ENCODE results near the gene CLEC16A. TPM values are rescaled to one million over a fixed set of nuclear protein-coding genes. Genes with fewer than 3 reads are reported as not detected.
A peak's percentile ranks its signal among the peaks of the same experiment; 100 is the strongest.

Gene CLEC16A
- total RNA-seq, 1 donor from 2014 or later: 57.6 TPM

DNA sequence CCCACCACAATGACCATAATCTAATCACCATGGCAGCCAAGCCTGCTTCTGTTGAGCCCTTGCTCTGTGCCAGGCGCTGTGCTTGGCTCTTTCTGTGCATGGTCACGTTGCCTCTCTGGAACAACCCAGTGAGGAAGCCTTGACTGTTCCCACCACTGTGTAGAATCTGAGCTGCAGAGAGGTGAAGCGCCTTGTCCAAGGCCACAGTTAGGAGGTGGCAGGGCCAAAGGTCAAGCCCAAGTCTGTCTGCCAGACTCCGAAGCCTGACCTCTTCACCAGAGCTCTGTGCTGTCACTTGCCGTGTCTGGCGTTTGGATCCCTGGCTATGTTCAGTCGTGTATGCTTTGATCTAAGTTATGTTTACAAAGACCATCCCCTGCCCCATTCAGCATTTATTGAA is 10.5 kb downstream of the CLEC16A start:
- H3K27ac Mint-ChIP-seq: peak overlapping the region; percentile 56
- no peak for TF ChIP-seq CTCF (IDR thresholded peaks at IDR 0.05)
- peaks cover 71% of the 10 kb centered on the region for H3K4me1 Mint-ChIP-seq
- H3K9me3 Mint-ChIP-seq: no peaks in the 10 kb centered on the region
- POLR2A ChIA-PET: interaction anchor here (0.5 to 1.9 kb wide), 4 partner anchors 10 to 690 kb away, joined by 3 to 10 read pairs (median 4); partner anchors contain the start of genes CLEC16A and SOCS1
- H3K27me3 Mint-ChIP-seq: no peaks in the 10 kb centered on the region
- H3K4me3 Mint-ChIP-seq: peak overlapping the region; percentile 61
- peaks cover 23% of the 10 kb centered on the region for H3K36me3 Mint-ChIP-seq (ENCODE audit: low read depth)
- CTCF ChIA-PET: interaction anchor here (0.8 to 4.3 kb wide), 10 partner anchors 8 to 577 kb away, joined by 3 to 32 read pairs (median 5); no protein-coding TSS in a partner anchor
- DNase-seq (no peak), ATAC-seq (ENCODE audit: low read depth) (no peak)
- intact Hi-C loops (cut with micrococcal nuclease): loop anchor here (1.0 to 2.0 kb wide), 7 partner anchors 9 to 760 kb away; no protein-coding TSS in a partner anchor

DNA sequence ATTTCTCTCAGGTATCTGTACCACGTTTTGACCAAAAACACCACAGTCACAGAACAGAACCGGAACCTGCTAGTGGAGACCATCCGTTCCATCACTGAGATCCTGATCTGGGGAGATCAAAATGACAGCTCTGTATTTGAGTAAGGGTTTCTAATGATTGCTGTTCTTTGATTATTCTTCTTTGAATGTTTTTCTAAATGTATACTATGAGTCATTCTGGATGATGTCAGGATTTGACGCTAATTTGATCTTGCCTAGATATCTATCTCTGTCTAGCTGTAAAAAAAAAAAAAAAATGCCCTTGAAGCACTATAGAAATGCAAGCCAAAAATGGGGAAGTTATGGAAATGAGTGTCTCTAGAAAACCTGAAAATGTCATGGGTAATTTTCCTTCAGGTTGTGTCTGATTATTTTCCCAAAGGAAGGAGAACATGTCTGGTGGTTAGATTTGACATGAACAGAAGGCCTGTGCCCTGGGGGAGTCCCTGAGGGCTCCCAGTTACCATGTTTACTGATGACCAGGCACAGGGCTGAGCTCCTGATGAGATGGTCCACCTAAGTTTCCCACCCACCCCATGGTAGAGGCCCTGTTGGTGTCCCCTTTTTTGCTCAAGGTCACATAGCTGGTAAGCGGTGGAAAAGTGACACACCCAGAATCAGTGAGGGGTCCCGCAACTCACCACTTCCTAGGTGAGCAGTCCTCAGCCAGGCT is 13.6 kb downstream of the CLEC16A start:
- H3K4me3 Mint-ChIP-seq: peak overlapping the region; percentile 42
- intact Hi-C loops (cut with micrococcal nuclease): no loop called here
- H3K4me1 Mint-ChIP-seq: peaks cover 67% of the 10 kb centered on the region
- H3K36me3 Mint-ChIP-seq (ENCODE audit: low read depth): peaks cover 49% of the 10 kb centered on the region
- H3K27me3 Mint-ChIP-seq: no peaks in the 10 kb centered on the region
- no peak for TF ChIP-seq CTCF (IDR thresholded peaks at IDR 0.05)
- ChIA-PET CTCF (interaction anchor here (1.0 to 1.7 kb wide), 4 partner anchors 14 to 574 kb away, joined by 3 to 8 read pairs (median 4); no protein-coding TSS in a partner anchor), POLR2A (interaction anchor here (0.6 to 3.5 kb wide), 11 partner anchors 9 to 1001 kb away, joined by 3 to 19 read pairs (median 3); partner anchors contain the start of genes CLEC16A, SOCS1 and TXNDC11)
- H3K9me3 Mint-ChIP-seq: no peaks in the 10 kb centered on the region
- no peak for DNase-seq
- peak overlapping the region; percentile 59 for H3K27ac Mint-ChIP-seq
- ATAC-seq (ENCODE audit: low read depth): peak; percentile 61

- POLR2A ChIA-PET: interaction anchor here (1.1 to 3.5 kb wide), 4 partner anchors 14 to 411 kb away, joined by 3 to 19 read pairs (median 5); partner anchors contain the start of genes CLEC16A and SOCS1
Observed at GRCh38 chr16:10959161-10959560, 14.8 kb downstream of the CLEC16A start.

DNA sequence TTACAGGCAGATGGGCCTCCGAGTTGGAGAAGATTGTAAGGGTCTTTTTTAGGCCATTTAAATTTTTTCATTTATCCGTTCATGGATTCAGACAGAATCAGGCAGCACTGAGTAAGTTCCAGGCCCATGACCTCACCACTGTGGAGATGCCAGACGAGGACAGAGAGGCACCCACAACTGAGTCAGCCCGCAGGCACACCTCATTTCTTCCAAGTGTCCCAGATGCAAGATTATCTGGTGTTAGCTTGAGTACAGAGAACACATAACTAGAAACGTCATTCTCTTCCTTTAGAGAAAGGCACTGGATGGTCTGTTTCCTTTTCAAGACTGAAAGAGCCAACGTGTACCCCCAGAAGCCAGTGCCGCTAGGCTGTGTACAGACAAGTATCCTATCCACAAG is 16.9 kb downstream of the CLEC16A start:
- DNase-seq (no peak), ATAC-seq (ENCODE audit: low read depth) (no peak)
- POLR2A ChIA-PET: no interaction called here
- H3K4me3 Mint-ChIP-seq: no peak overlapping the region
- H3K36me3 Mint-ChIP-seq (ENCODE audit: low read depth): peaks cover 64% of the 10 kb centered on the region
- TF ChIP-seq CTCF (IDR thresholded peaks at IDR 0.05): no peak
- intact Hi-C loops (cut with micrococcal nuclease): no loop called here
- H3K27ac Mint-ChIP-seq: no peak overlapping the region
- no peaks in the 10 kb centered on the region for H3K27me3 Mint-ChIP-seq
- peaks cover 66% of the 10 kb centered on the region for H3K4me1 Mint-ChIP-seq
- CTCF ChIA-PET: interaction anchor here (1.2 kb wide), 1 partner anchor 445 kb away, joined by 3 read pairs; no protein-coding TSS in a partner anchor
- no peaks in the 10 kb centered on the region for H3K9me3 Mint-ChIP-seq

More at GRCh38 chr16:10959161-10959560, 14.8 kb downstream of the CLEC16A start:
- no peaks in the 10 kb centered on the region for H3K9me3 Mint-ChIP-seq
- DNase-seq: no peak
- peaks cover 61% of the 10 kb centered on the region for H3K36me3 Mint-ChIP-seq (ENCODE audit: low read depth)
- no peak for TF ChIP-seq CTCF (IDR thresholded peaks at IDR 0.05)
- CTCF ChIA-PET: interaction anchor here (1.4 kb wide), 1 partner anchor 24 kb away, joined by 3 read pairs; no protein-coding TSS in a partner anchor
- no peak overlapping the region for H3K27ac Mint-ChIP-seq
- no peak overlapping the region for H3K4me3 Mint-ChIP-seq
- intact Hi-C loops (cut with micrococcal nuclease): no loop called here
- H3K4me1 Mint-ChIP-seq: peaks cover 65% of the 10 kb centered on the region
- ATAC-seq (ENCODE audit: low read depth): no peak
- no peaks in the 10 kb centered on the region for H3K27me3 Mint-ChIP-seq
